H9 (cell line): ENCODE results near the gene KRTAP22-1. TPM values are rescaled to one million over a fixed set of nuclear protein-coding genes. Genes with fewer than 3 reads are reported as not detected.

Experiments
- DNase-seq: peaks from one replicate; pipeline ENCODE4 v3.0.0-alpha.2; 2017
- H2AFZ ChIP-seq: one replicate; pipeline ENCODE4 v1.6.1; 2013; ENCODE audit warnings: mild to moderate bottlenecking, low read length, control low read depth, moderate library complexity
- H2AK5ac ChIP-seq: 2 replicates; pipeline ENCODE4 v1.6.1; 2013; ENCODE audit warnings: low read length, control low read depth, mixed read lengths; ENCODE audit not compliant: insufficient read length
- H2BK120ac ChIP-seq: one replicate; pipeline ENCODE4 v1.6.1; 2013; ENCODE audit warnings: low read depth, mild to moderate bottlenecking, low read length, control low read depth, inconsistent platforms; ENCODE audit not compliant: poor library complexity, severe bottlenecking
- H2BK12ac ChIP-seq: 2 replicates; pipeline ENCODE4 v1.6.1; 2013; ENCODE audit warnings: low read length, control low read depth, mixed read lengths, low read depth; ENCODE audit not compliant: insufficient read length
- H2BK15ac ChIP-seq: 2 replicates; pipeline ENCODE4 v1.6.1; 2013; ENCODE audit warnings: low read depth, low read length, control low read depth
- H2BK20ac ChIP-seq: one replicate; pipeline ENCODE4 v1.6.1; 2013; ENCODE audit warnings: low read depth, mild to moderate bottlenecking, low read length, control low read depth, inconsistent platforms; ENCODE audit not compliant: poor library complexity, severe bottlenecking
- H2BK5ac ChIP-seq: 2 replicates; pipeline ENCODE4 v1.6.1; 2013; ENCODE audit warnings: low read length, control low read depth, mixed read lengths; ENCODE audit not compliant: insufficient read length
- H3K14ac ChIP-seq: 2 replicates; pipeline ENCODE4 v1.6.1; 2013; ENCODE audit warnings: low read length, control low read depth; ENCODE audit not compliant: insufficient read depth
- H3K18ac ChIP-seq: 2 replicates; pipeline ENCODE4 v1.6.1; 2013; ENCODE audit warnings: low read depth, mild to moderate bottlenecking, mixed read lengths, low read length, control low read depth; ENCODE audit not compliant: insufficient read length
- H3K23ac ChIP-seq: 2 replicates; pipeline ENCODE4 v1.6.1; 2013; ENCODE audit warnings: low read length, control low read depth, mixed read lengths, low read depth; ENCODE audit not compliant: insufficient read length
- H3K23me2 ChIP-seq: 2 replicates; pipeline ENCODE4 v1.6.1; 2013; ENCODE audit warnings: low read depth, mild to moderate bottlenecking, mixed read lengths, low read length, control low read depth; ENCODE audit not compliant: insufficient read length, poor library complexity, severe bottlenecking
- H3K27ac ChIP-seq: 2 replicates; pipeline ENCODE4 v1.5.1; 2013; ENCODE audit warnings: low read length, control low read depth, mixed read lengths, low read depth; ENCODE audit not compliant: insufficient read length
- H3K27me3 ChIP-seq: 2 replicates; pipeline ENCODE4 v1.6.1; 2013; ENCODE audit warnings: low read length, control low read depth, inconsistent platforms; ENCODE audit not compliant: insufficient read depth
- H3K4ac ChIP-seq: 2 replicates; pipeline ENCODE4 v1.6.1; 2013; ENCODE audit warnings: low read depth, mild to moderate bottlenecking, control low read depth, inconsistent platforms, low read length, moderate library complexity
- H3K4me1 ChIP-seq: 2 replicates; pipeline ENCODE4 v1.6.1; 2013; ENCODE audit warnings: low read length, control low read depth, inconsistent platforms; ENCODE audit not compliant: insufficient read depth
- H3K4me2 ChIP-seq: 2 replicates; pipeline ENCODE4 v1.6.1; 2013; ENCODE audit warnings: low read length, control low read depth, mixed read lengths; ENCODE audit not compliant: insufficient read length, insufficient read depth
- H3K56ac ChIP-seq: 2 replicates; pipeline ENCODE4 v1.6.1; 2013; ENCODE audit warnings: low read depth, mild to moderate bottlenecking, mixed read lengths, low read length, control low read depth; ENCODE audit not compliant: insufficient read length
- H3K79me1 ChIP-seq: 2 replicates; pipeline ENCODE4 v1.6.1; 2013; ENCODE audit warnings: low read depth, mild to moderate bottlenecking, moderate library complexity, low read length, control low read depth, inconsistent platforms; ENCODE audit not compliant: insufficient read depth, poor library complexity, severe bottlenecking
- H3K79me2 ChIP-seq: 2 replicates; pipeline ENCODE4 v1.6.1; 2013; ENCODE audit warnings: low read length, control low read depth, inconsistent platforms; ENCODE audit not compliant: insufficient read depth
- H3K9ac ChIP-seq: 2 replicates; pipeline ENCODE4 v1.6.1; 2013; ENCODE audit warnings: low read length, control low read depth, mixed read lengths; ENCODE audit not compliant: insufficient read length; ENCODE audit errors: extremely low read depth
- H3K9me3 ChIP-seq: one replicate; pipeline ENCODE4 v1.6.1; 2013; ENCODE audit warnings: low read depth, low read length, inconsistent platforms; ENCODE audit not compliant: control insufficient read depth
- H3T11ph ChIP-seq: one replicate; pipeline ENCODE4 v1.6.1; 2013; ENCODE audit warnings: mild to moderate bottlenecking, low read length, control low read depth, inconsistent platforms
- H4K20me1 ChIP-seq: one replicate; pipeline ENCODE4 v1.6.1; 2013; ENCODE audit not compliant: control insufficient read depth, insufficient read length, insufficient read depth
- H4K5ac ChIP-seq: 2 replicates; pipeline ENCODE4 v1.6.1; 2013; ENCODE audit warnings: low read depth, mild to moderate bottlenecking, mixed read lengths, low read length, control low read depth; ENCODE audit not compliant: insufficient read length
- H4K8ac ChIP-seq: replicated peaks from 2 replicates; pipeline ENCODE4 v1.6.1; 2013; ENCODE audit warnings: low read length, control low read depth, mixed read lengths, low read depth; ENCODE audit not compliant: insufficient read length
- H4K91ac ChIP-seq: 2 replicates; pipeline ENCODE4 v1.6.1; 2013; ENCODE audit warnings: low read depth, mild to moderate bottlenecking, moderate library complexity, mixed read lengths, low read length, control low read depth; ENCODE audit not compliant: insufficient read length
- H3K27ac Mint-ChIP-seq, 3 experiments: 2 replicates in 2 of 3; 3 replicates in 1 of 3; pipeline ENCODE4 v1.8.0; 2020 to 2021; ENCODE audit warnings: mixed read lengths in 3 of 3, mild to moderate bottlenecking in 1 of 3, moderate library complexity in 1 of 3
- H3K27me3 Mint-ChIP-seq: 2 replicates; pipeline ENCODE4 v1.8.0; 2021; ENCODE audit warnings: low read depth, mild to moderate bottlenecking, moderate library complexity, mixed read lengths
- H3K36me3 Mint-ChIP-seq, 3 experiments: 2 replicates in 2 of 3; 3 replicates in 1 of 3; pipeline ENCODE4 v1.8.0; 2020 to 2021; ENCODE audit warnings: low read depth in 3 of 3, mixed read lengths in 3 of 3; ENCODE audit not compliant: insufficient read depth in 1 of 3
- H3K4me1 Mint-ChIP-seq, 2 experiments: 2 replicates each; pipeline ENCODE4 v1.8.0; 2020; ENCODE audit warnings: mixed read lengths in 2 of 2
- H3K4me3 Mint-ChIP-seq, 2 experiments: 2 replicates in 1 of 2; 3 replicates in 1 of 2; pipeline ENCODE4 v1.8.0; 2020 to 2021; ENCODE audit warnings: mild to moderate bottlenecking in 2 of 2, mixed read lengths in 2 of 2, moderate library complexity in 1 of 2
- H3K9me3 Mint-ChIP-seq, 2 experiments: 2 replicates in 1 of 2; 3 replicates in 1 of 2; pipeline ENCODE4 v1.8.0; 2020; ENCODE audit warnings: mild to moderate bottlenecking in 2 of 2, mixed read lengths in 2 of 2, moderate library complexity in 1 of 2
- CTCF ChIP-seq: fragments of 200-600 bp; sonication (generic); conservative IDR thresholded peaks from 3 replicates; pipeline ENCODE4 v1.8.0; 2021; ENCODE audit warnings: antibody characterized with exemption, mild to moderate bottlenecking
- WGBS: extraction: QIAGEN DNeasy Blood & Tissue Kit; methylation state at CpG from one replicate; pipeline ENCODE4 v1.1.7; 2013; ENCODE audit warnings: missing lambda C conversion rate, low lambda C conversion rate, mixed read lengths; ENCODE audit not compliant: insufficient read length; ENCODE audit errors: extremely low coverage; 5-methylcytosine and 5-hydroxymethylcytosine counted together
- total RNA-seq: library from RNA; stranded (reverse); gene quantifications from 2 replicates; pipeline ENCODE4 v1.2.1, GENCODE V29; 2021

The KRTAP22-1 gene
- total RNA-seq, 1 experiment from 2014 or later: not detected

- H3K4me3 Mint-ChIP-seq: no peak overlapping the region
- no peaks in the 10 kb centered on the region for H3K4me1 Mint-ChIP-seq
- Histone ChIP-seq H4K91ac (no peak overlapping the region), H3K4me1 (no peaks in the 10 kb centered on the region), H2BK20ac (no peak overlapping the region), H3K23me2 (no peaks in the 10 kb centered on the region), H3K4me2 (no peak overlapping the region), H3K27ac (no peak overlapping the region), H3K23ac (no peak overlapping the region), H2AK5ac (no peak overlapping the region), H3K27me3 (no peaks in the 10 kb centered on the region), H3K18ac (no peak overlapping the region), H3T11ph (no peak overlapping the region), H3K79me2 (no peaks in the 10 kb centered on the region), H3K79me1 (no peaks in the 10 kb centered on the region), H2BK120ac (no peak overlapping the region), H2BK5ac (no peak overlapping the region), H4K8ac (no peak overlapping the region), H3K4ac (no peak overlapping the region), H2BK12ac (no peak overlapping the region), H3K14ac (no peak overlapping the region), H4K5ac (no peak overlapping the region), H4K20me1 (no peaks in the 10 kb centered on the region), H3K9ac (no peak overlapping the region), H2AFZ (no peak overlapping the region), H3K9me3 (no peaks in the 10 kb centered on the region), H2BK15ac (no peak overlapping the region), H3K56ac (no peak overlapping the region)
- no peaks in the 10 kb centered on the region for H3K27me3 Mint-ChIP-seq
- DNase-seq: no peak
- no peak for TF ChIP-seq CTCF
- no CpG with 5 or more reads among the region's 1 CpG for WGBS
- no peak overlapping the region for H3K27ac Mint-ChIP-seq
- peaks cover 0 to 13% (median 0%) of the 10 kb centered on the region in 3 experiments; a peak in 1 of 7 replicates for H3K36me3 Mint-ChIP-seq
- H3K9me3 Mint-ChIP-seq: peaks cover 0 to 3% of the 10 kb centered on the region in 2 experiments; a peak in 1 of 5 replicates
These were observed 18.0 kb upstream of the KRTAP22-1 start for GRCh38 chr21:30582870-30583269.
